ENCODE results near the gene LMCD1. TPM values are rescaled to one million over a fixed set of nuclear protein-coding genes. Genes with fewer than 3 reads are reported as not detected.
A peak's percentile ranks its signal among the peaks of the same experiment; 100 is the strongest.

LMCD1 gene
- total RNA-seq, 2 experiments from 2014 or later = 2.3 to 10.0 TPM

DNA sequence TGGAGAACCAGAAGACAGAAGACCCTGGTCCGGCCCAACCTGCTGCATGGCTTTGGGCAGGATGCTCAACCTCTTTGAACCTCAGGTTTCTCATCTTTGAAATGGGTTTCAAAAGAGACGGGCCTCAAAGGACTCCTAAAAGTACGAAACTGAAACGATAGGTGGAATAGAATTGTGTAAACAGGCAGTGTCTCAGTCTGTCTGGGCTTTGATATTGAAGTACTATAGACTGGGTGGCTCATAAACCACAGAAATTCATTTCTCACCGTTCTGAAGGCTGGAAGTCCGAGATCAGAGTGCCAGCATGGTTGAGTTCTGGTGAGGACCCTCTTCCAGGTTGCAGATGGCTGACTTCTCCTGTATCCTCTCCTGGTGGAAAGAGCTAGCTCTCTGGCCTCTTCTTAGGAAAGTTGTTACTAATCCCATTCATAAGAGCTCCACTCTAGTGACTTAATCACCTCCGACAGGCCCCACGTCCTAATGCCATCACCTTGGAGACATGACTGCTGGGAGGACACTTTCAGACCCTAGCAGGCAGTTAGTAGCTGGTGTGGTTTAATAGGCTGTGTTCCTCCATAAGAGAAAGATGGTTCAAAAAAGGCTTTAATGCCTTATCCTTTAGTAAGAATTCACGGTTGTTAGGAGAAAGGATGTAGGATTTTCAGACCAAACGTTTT, 107.3 kb downstream of the LMCD1 start:
- Mint-ChIP-seq H3K36me3 (no peaks in the 10 kb centered on the region), H3K4me3 (no peak overlapping the region), H3K27ac (no peak overlapping the region), H3K4me1 (no peaks in the 10 kb centered on the region), H3K27me3 (peaks cover 5% of the 10 kb centered on the region), H3K9me3 (ENCODE audit: low read depth) (no peaks in the 10 kb centered on the region)
- ATAC-seq (no peak), DNase-seq (no peak)
- CTCF ChIA-PET = no interaction called here

DNA sequence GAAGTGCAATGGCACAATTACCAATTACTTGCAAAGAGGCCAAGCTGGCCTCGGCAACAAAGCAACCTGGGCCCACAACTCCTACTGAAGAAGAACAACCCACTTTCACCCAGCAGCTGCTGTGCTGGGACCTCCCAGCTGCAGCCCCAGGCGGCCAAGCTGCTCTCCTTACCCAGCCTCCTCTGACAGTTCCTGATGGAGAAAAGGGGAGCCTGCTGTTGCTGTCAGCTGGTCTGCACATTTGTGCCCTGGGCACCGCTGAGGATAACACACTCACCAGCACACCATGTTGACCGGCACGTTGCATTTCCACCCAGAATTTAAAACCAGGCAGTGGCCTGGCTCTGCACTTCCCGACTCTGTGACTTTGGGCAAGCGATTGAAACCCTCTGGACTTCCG, 109.3 kb downstream of the LMCD1 start:
- Mint-ChIP-seq H3K27ac (no peak overlapping the region), H3K9me3 (ENCODE audit: low read depth) (no peaks in the 10 kb centered on the region), H3K27me3 (peaks cover 5% of the 10 kb centered on the region), H3K4me1 (no peaks in the 10 kb centered on the region), H3K4me3 (no peak overlapping the region), H3K36me3 (no peaks in the 10 kb centered on the region)
- no peak for ATAC-seq
- CTCF ChIA-PET = interaction anchor here (1.3 kb wide), 1 partner anchor 11 kb away, joined by 3 read pairs; no protein-coding TSS in a partner anchor
- no peak for DNase-seq

DNA sequence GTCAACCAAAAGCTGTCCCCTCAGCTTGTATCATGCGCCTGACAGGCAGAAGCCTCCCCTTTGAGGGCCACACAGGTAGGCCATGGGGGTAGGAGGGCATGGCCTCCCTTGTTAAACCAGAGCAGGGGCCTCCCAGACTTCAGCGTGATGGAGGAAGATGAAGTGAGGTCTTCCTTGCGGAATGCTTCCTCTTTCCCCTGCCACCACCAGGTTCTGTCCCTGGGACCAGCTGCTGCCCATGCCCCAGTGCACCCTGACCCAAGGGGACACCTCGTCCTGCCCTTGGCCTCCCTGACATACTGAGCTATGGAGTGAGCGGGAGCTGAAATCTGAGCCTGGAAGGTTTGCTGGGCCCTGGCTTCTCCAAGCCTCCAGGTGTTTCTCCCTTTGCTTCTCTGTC, 116.3 kb downstream of the LMCD1 start:
- H3K4me1 Mint-ChIP-seq = no peaks in the 10 kb centered on the region
- no peak overlapping the region for H3K27ac Mint-ChIP-seq
- no peak overlapping the region for H3K4me3 Mint-ChIP-seq
- DNase-seq (no peak), ATAC-seq (no peak)
- CTCF ChIA-PET = no interaction called here
- no peaks in the 10 kb centered on the region for H3K9me3 Mint-ChIP-seq (ENCODE audit: low read depth)
- H3K27me3 Mint-ChIP-seq = peaks cover 2% of the 10 kb centered on the region
- H3K36me3 Mint-ChIP-seq = no peaks in the 10 kb centered on the region

DNA sequence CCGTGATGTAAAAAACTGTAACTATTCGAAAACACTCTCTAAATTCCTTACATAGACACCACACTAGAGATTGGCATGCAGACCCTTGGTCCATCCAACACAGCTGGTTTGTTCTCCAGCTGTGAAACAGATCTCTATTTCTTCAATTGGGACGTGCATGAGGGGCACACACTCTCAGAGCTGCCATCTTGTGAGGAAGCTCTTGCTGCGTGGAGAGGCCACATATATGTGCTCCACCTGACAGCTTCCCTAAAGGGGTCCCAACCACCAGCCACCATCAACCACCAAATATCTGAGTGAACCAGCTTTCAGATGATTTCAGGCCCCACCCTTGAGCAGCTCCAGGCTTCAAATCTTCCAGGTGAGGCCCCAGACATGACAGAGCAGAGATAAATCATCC, 117.3 kb downstream of the LMCD1 start:
- CTCF ChIA-PET = no interaction called here
- Mint-ChIP-seq H3K27ac (no peak overlapping the region), H3K36me3 (no peaks in the 10 kb centered on the region), H3K4me3 (no peak overlapping the region), H3K4me1 (peaks cover 3% of the 10 kb centered on the region), H3K9me3 (ENCODE audit: low read depth) (no peaks in the 10 kb centered on the region), H3K27me3 (peaks cover 7% of the 10 kb centered on the region)
- no peak for DNase-seq
- no peak for ATAC-seq

DNA sequence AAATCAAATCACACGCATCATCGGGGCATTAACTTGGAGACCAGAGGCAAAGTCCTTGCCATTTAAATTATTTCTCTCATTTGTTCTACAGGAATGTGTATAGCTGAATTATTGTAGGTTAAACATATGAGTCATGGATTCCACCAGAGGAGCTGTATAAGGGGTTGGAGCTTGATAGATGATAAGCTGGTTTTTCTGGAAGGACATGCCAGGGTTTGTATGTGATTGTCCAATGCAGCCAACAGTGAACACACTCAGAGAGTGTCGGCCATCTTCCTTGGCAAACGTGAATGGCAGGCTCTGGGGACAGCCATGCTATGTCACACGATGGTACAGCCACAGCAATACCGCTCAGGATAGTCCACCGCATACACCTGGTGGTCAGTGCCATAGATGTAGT, 117.9 kb downstream of the LMCD1 start:
- ATAC-seq (no peak), DNase-seq (no peak)
- H3K27ac Mint-ChIP-seq = no peak overlapping the region
- peaks cover 9% of the 10 kb centered on the region for H3K27me3 Mint-ChIP-seq
- H3K4me3 Mint-ChIP-seq = no peak overlapping the region
- no peaks in the 10 kb centered on the region for H3K36me3 Mint-ChIP-seq
- CTCF ChIA-PET = no interaction called here
- H3K9me3 Mint-ChIP-seq (ENCODE audit: low read depth) = no peaks in the 10 kb centered on the region
- H3K4me1 Mint-ChIP-seq = peaks cover 3% of the 10 kb centered on the region

DNA sequence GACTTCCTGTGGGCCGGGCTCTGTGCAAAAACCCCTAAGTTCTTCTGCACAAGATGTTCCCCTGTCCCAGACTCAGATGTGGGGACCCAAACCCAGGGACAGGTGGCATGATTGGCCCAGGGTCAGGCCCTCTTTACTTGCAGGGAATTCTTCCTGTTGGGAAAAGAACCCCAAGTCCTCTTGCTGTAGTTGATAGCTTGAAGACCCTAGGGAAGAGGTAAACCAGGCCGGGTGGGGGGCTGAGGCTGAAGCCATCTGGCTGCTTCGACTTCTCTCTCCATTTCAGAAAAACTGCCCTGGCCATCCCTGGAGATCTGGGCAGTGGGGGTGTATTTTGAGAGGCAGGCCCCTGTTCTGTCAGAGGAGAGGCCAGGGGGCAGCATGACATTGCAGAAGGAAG, 119.5 kb downstream of the LMCD1 start:
- Mint-ChIP-seq H3K27me3 (peaks cover 14% of the 10 kb centered on the region), H3K4me1 (peaks cover 3% of the 10 kb centered on the region), H3K9me3 (ENCODE audit: low read depth) (no peaks in the 10 kb centered on the region), H3K27ac (no peak overlapping the region), H3K36me3 (no peaks in the 10 kb centered on the region), H3K4me3 (no peak overlapping the region)
- ATAC-seq (no peak), DNase-seq (no peak)
- CTCF ChIA-PET = interaction anchor here (1.3 kb wide), 1 partner anchor 179 kb away, joined by 3 read pairs; no protein-coding TSS in a partner anchor

DNA sequence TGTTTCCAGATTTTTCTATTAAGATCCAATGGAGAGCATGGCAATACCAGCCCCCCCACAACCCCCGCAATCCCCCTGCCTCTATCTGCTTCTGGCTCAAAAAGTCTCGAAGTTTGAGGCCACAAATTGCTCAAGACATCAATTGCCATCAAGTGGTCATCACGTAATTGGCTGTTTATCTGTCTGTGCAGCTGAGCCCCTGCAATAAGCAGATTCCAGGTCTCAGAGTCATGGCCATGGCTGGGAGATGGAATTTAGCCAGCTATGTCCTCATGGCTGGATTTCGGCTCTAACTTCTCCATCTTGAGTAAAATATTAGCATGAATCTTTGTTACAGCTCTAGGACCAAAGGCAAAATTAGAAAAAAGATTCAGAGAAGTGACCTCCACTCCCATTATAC, 120.2 kb downstream of the LMCD1 start:
- Mint-ChIP-seq H3K4me3 (no peak overlapping the region), H3K36me3 (no peaks in the 10 kb centered on the region), H3K9me3 (ENCODE audit: low read depth) (no peaks in the 10 kb centered on the region), H3K27me3 (peaks cover 14% of the 10 kb centered on the region), H3K4me1 (peaks cover 3% of the 10 kb centered on the region), H3K27ac (no peak overlapping the region)
- ATAC-seq = no peak
- CTCF ChIA-PET = interaction anchor here (0.9 to 1.3 kb wide), 4 partner anchors 10 to 185 kb away, joined by 3 read pairs; no protein-coding TSS in a partner anchor
- DNase-seq = no peak

DNA sequence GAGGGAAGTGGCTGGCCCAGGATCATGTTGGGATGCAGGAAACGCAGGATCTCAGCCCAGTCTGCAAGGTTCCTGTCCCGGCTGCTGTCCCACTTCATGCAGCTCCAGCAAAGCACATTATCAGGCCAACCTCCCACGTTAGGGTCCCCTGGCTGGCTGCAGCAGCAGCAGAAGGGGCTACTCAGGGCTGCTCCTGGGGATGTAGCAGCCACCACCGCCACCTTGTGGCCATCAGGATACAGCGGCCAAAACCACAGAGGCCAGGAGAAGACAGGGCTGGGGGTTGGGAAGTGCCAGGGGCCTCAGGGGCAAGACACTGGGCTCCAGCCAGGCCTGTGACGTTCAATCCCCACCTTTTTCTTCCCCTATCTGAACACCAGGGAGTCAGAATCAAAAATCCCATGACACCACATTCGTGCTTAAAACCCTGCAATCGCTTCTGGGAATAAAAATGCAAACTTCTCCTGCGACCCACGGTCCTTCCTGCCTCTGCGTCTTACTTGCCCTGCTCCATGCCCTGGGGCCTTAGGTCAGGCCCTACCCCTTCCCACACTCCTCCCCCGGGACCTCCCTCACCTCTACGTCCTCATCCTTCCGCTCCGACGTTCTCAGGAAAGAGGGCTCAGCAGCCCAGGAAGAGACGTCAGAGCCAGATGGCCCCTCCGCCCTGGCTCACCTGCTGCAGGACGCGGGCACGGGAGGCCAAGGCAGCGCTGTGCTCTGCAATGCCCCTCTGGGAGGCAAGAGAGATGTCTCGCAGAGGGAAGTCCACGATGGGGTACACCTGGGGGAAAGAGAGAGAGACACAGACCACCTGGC, 121.5 kb downstream of the LMCD1 start:
- no peak overlapping the region for H3K4me3 Mint-ChIP-seq
- CTCF ChIA-PET = interaction anchor here (0.9 to 1.1 kb wide), 2 partner anchors 179 to 186 kb away, joined by 3 read pairs; no protein-coding TSS in a partner anchor

DNA sequence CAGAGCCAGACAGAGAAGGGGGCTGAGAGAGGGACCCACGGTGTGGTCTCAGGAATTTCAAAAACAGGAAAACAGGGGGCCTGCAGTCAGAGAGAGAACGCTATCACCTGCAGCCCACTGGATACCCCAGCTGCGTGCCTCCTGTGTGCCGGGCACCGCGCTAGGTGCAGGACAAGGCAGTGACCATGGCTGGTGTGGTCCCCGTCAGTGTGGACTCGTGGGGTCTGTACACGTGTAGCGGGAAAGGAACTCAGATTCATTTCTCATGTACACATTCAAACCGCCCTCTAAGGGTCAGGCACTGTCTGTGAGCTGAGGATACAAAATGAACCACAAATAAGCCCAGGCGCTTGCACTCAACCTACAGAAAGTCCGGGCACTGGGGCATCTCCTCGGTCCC, 122.1 kb downstream of the LMCD1 start:
- Mint-ChIP-seq H3K27ac (no peak overlapping the region), H3K27me3 (peaks cover 21% of the 10 kb centered on the region), H3K4me3 (no peak overlapping the region), H3K9me3 (ENCODE audit: low read depth) (no peaks in the 10 kb centered on the region), H3K4me1 (peaks cover 5% of the 10 kb centered on the region), H3K36me3 (no peaks in the 10 kb centered on the region)
- CTCF ChIA-PET = no interaction called here
- no peak for DNase-seq
- ATAC-seq = no peak

More for the DNA sequence above, 121.5 kb downstream of the LMCD1 start:
- peaks cover 17% of the 10 kb centered on the region for H3K27me3 Mint-ChIP-seq
- H3K9me3 Mint-ChIP-seq (ENCODE audit: low read depth) = no peaks in the 10 kb centered on the region
- ATAC-seq (peak; percentile 81), DNase-seq (peak; percentile 55)
- H3K36me3 Mint-ChIP-seq = no peaks in the 10 kb centered on the region
- H3K4me1 Mint-ChIP-seq = peaks cover 3% of the 10 kb centered on the region
- no peak overlapping the region for H3K27ac Mint-ChIP-seq

Other genes starting within 250 kb of the LMCD1 start
- under 1 TPM in 1 of 2 experiments, not detected in 1; 0.09 TPM for gene SSUH2, start 143.0 kb downstream of the LMCD1 start, total RNA-seq
- gene CAV3, start 232.0 kb downstream of the LMCD1 start, total RNA-seq = not detected

Measured in activated CD8-positive, alpha-beta memory T cell treated with anti-CD3 and anti-CD28 coated beads, Interleukin-2, amount 10 ng/mL, durations not matched to agents 7 days and 5 days (primary cell).